Glutamatergic neuron (in vitro differentiated cells): ENCODE data around the gene CYGB. TPM values are rescaled to one million over a fixed set of nuclear protein-coding genes. Genes with fewer than 3 reads are reported as not detected.

Experiments
- DNase-seq: peaks from one replicate; pipeline ENCODE4 v3.0.0; 2022
- H3K27ac Mint-ChIP-seq: one replicate; pipeline ENCODE4 v1.8.0; 2020; ENCODE audit warnings: mild to moderate bottlenecking, mixed read lengths, inconsistent platforms; ENCODE audit not compliant: unreplicated experiment
- H3K27me3 Mint-ChIP-seq: one replicate; pipeline ENCODE4 v1.8.0; 2020; ENCODE audit warnings: mild to moderate bottlenecking, moderate library complexity, mixed read lengths, inconsistent platforms; ENCODE audit not compliant: unreplicated experiment
- H3K36me3 Mint-ChIP-seq: one replicate; pipeline ENCODE4 v1.8.0; 2020; ENCODE audit warnings: mild to moderate bottlenecking, mixed read lengths, inconsistent platforms; ENCODE audit not compliant: unreplicated experiment
- H3K4me1 Mint-ChIP-seq: one replicate; pipeline ENCODE4 v1.8.0; 2020; ENCODE audit warnings: mild to moderate bottlenecking, low read depth, mixed read lengths, inconsistent platforms; ENCODE audit not compliant: unreplicated experiment
- H3K4me3 Mint-ChIP-seq: one replicate; pipeline ENCODE4 v1.8.0; 2020; ENCODE audit warnings: mild to moderate bottlenecking, mixed read lengths, inconsistent platforms; ENCODE audit not compliant: unreplicated experiment
- H3K9me3 Mint-ChIP-seq: one replicate; pipeline ENCODE4 v1.8.0; 2020; ENCODE audit warnings: mild to moderate bottlenecking, moderate library complexity, mixed read lengths, inconsistent platforms; ENCODE audit not compliant: unreplicated experiment
- total RNA-seq: library from RNA; stranded (reverse); fragmentation: NEBNext Ultra II Directional; extraction: Animal tissue kit (Norgen Biotek cat#: 25700); gene quantifications from one replicate; pipeline ENCODE4 v1.2.1, GENCODE V29; 2021; ENCODE audit not compliant: unreplicated experiment
- TF ChIP-seq, protein P1 (sequence below): fragments of 200-600 bp; sonication (generic); IDR thresholded peaks from one replicate; pipeline ENCODE4 v1.5.0; 2021; ENCODE audit not compliant: partially characterized antibody, unreplicated experiment

The CYGB gene
- total RNA-seq, 1 donor from 2014 or later = 20.4 TPM

DNA sequence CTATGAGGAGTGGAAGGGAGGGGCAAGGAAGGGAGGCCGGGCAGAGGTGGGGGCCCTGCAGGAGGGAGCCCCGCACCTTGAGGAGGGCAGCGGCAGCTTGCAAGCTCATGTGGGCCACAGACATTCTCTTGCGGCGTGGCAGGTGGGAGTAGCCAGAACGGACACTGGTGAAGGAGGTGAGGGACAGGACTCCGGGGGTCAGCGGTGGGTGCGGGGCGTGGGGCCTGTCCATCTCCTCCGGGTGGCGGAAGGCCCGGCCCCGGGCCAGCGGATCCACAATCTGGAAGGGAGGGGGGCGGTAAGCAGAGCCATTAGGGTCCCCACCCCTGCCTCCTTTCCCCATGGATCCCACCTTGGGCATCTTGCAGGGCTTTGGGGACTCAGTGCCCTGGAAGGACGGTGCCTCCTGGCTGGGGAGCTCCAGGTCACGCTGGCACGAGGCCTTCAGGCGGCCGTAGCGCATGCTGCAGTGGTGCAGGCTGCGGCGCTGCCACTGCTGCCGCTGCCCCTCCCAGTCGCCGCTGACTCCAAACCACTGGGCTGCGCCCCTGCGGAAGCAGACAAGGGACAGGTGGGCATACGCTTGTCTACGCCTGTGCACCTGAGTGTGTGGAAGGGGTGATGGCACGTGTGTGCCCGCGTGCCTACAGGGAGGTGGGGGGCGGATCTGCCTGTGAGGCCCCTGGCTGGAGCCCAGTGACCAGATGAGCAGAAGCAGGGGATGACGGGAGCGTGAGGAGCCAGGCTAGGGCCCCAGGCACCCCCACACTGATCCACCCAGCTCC, 58.6 kb downstream of the CYGB start:
- DNase-seq = no peak
- H3K4me1 Mint-ChIP-seq = peaks cover 9% of the 10 kb centered on the region
- no peak overlapping the region for H3K4me3 Mint-ChIP-seq
- no peaks in the 10 kb centered on the region for H3K27me3 Mint-ChIP-seq
- TF ChIP-seq, protein P1, sequence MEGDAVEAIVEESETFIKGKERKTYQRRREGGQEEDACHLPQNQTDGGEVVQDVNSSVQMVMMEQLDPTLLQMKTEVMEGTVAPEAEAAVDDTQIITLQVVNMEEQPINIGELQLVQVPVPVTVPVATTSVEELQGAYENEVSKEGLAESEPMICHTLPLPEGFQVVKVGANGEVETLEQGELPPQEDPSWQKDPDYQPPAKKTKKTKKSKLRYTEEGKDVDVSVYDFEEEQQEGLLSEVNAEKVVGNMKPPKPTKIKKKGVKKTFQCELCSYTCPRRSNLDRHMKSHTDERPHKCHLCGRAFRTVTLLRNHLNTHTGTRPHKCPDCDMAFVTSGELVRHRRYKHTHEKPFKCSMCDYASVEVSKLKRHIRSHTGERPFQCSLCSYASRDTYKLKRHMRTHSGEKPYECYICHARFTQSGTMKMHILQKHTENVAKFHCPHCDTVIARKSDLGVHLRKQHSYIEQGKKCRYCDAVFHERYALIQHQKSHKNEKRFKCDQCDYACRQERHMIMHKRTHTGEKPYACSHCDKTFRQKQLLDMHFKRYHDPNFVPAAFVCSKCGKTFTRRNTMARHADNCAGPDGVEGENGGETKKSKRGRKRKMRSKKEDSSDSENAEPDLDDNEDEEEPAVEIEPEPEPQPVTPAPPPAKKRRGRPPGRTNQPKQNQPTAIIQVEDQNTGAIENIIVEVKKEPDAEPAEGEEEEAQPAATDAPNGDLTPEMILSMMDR = no peak
- H3K27ac Mint-ChIP-seq = no peak overlapping the region
- H3K9me3 Mint-ChIP-seq = peaks cover 7% of the 10 kb centered on the region
- no peaks in the 10 kb centered on the region for H3K36me3 Mint-ChIP-seq

DNA sequence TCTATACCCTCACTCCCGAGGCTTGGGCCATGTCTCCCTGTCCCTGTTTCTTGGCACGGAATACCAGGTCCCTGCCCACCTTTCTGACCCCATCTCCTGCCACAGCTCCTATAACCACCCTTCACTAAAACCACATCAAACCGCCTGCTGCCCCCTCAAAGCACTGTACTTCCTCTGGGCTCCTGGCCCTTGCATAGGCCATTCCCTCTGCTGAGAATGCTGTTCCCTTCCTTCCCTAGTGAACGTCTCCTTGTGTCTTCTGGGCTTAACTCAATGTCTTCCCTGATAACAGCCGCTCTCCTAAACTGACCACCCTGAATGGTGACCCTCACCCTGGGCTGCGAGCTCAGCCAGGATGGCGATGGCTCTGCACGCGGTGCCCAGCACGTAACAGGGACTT, 59.4 kb downstream of the CYGB start:
- no peak overlapping the region for H3K4me3 Mint-ChIP-seq
- no peaks in the 10 kb centered on the region for H3K36me3 Mint-ChIP-seq

DNA sequence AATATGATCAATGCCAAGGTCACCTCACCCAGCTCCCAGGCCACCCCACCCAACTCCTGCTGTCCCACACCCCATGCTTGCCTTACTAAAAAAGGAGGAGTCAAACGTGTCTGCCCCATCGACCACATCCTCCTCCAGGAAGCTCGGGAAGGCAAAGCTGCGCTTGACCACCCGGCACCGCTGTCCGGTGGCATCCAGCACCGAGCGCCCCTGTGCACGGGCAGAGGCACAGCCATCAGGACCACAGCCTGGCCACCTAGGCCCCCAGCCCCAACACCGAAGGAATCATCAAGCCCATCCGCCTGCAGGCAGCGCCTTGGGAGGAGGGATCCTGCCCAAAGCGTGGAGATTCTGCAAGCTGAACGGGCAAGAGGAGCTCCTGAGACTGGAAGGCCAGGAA, 59.9 kb downstream of the CYGB start:
- Mint-ChIP-seq H3K9me3 (peaks cover 5% of the 10 kb centered on the region), H3K27me3 (no peaks in the 10 kb centered on the region), H3K36me3 (no peaks in the 10 kb centered on the region), H3K4me1 (peaks cover 9% of the 10 kb centered on the region), H3K27ac (no peak overlapping the region), H3K4me3 (no peak overlapping the region)
- TF ChIP-seq, protein P1 = no peak
- DNase-seq = no peak

More for the DNA sequence above, 59.4 kb downstream of the CYGB start:
- H3K27ac Mint-ChIP-seq = no peak overlapping the region
- H3K4me1 Mint-ChIP-seq = peaks cover 9% of the 10 kb centered on the region
- TF ChIP-seq, protein P1 = no peak
- peaks cover 5% of the 10 kb centered on the region for H3K9me3 Mint-ChIP-seq
- DNase-seq = no peak
- no peaks in the 10 kb centered on the region for H3K27me3 Mint-ChIP-seq

Other genes with a start within 250 kb of the CYGB start
- 12.2 TPM for gene QRICH2, start 229.4 kb downstream of the CYGB start, total RNA-seq
- gene PRPSAP1, start 183.8 kb downstream of the CYGB start, total RNA-seq = 68.5 TPM
- 3.1 TPM for gene SPHK1, start 153.1 kb downstream of the CYGB start, total RNA-seq
- gene UBE2O, start 84.6 kb downstream of the CYGB start, total RNA-seq = 94.3 TPM
- 0.39 TPM for gene AANAT, start 70.1 kb downstream of the CYGB start, total RNA-seq
- gene RHBDF2, start 36.3 kb downstream of the CYGB start, total RNA-seq = 1.9 TPM
- 1.4 TPM for gene PRCD, start 2.3 kb upstream of the CYGB start, total RNA-seq
- gene ST6GALNAC2, start 48.2 kb upstream of the CYGB start, total RNA-seq = 0.32 TPM
- gene ST6GALNAC1, start 106.0 kb upstream of the CYGB start, total RNA-seq = not detected
- 236 TPM for gene MXRA7, start 173.3 kb upstream of the CYGB start, total RNA-seq
- 39.0 TPM for gene JMJD6, start 188.9 kb upstream of the CYGB start, total RNA-seq
- 24.3 TPM for gene METTL23, start 189.1 kb upstream of the CYGB start, total RNA-seq
- gene SRSF2, start 199.6 kb upstream of the CYGB start, total RNA-seq = 188 TPM
- gene MFSD11, start 200.4 kb upstream of the CYGB start, total RNA-seq = 33.7 TPM